ENCODE measurements around the gene RNF34. TPM values are rescaled to one million over a fixed set of nuclear protein-coding genes. Genes with fewer than 3 reads are reported as not detected.

RNF34 gene
- total and polyA plus RNA-seq, 2 donors (not counting 3 experiments of a cell fraction or from before 2014, with no cell fraction given), result 37.6 to 51.1 TPM

GRCh38 chr12:121461048-121461447 is 61.1 kb downstream of the RNF34 start:
- intact Hi-C loops (cut with micrococcal nuclease) (no loop called here), dilution Hi-C loops (cut with MboI; ENCODE audit: extremely low pct_ligation_motif_present, low sequenced_read_pairs) (no loop called here)
- Histone ChIP-seq H3K9me1 (replicated peaks; ENCODE audit: control insufficient read depth, extremely low read depth, insufficient read depth, low read length) (no peaks in the 10 kb centered on the region), H4K20me1 (replicated peaks; ENCODE audit: control insufficient read depth, extremely low read depth, insufficient read depth, low read length) (no peaks in the 10 kb centered on the region), H3K79me2 (ENCODE audit: control insufficient read depth, insufficient read depth, low read length) (peaks cover 58% of the 10 kb centered on the region), H3K9ac (replicated peaks; ENCODE audit: extremely low read depth, insufficient read depth, low read length) (no peak overlapping the region), H3K4me1 (ENCODE audit: control insufficient read depth, extremely low read depth, insufficient read depth, low read length) (peaks cover 4% of the 10 kb centered on the region), H3K9me3 (replicated peaks; ENCODE audit: control insufficient read depth, insufficient read depth, low read length) (no peaks in the 10 kb centered on the region), H3K4me2 (ENCODE audit: insufficient read depth, low read length) (no peak overlapping the region), H2AFZ (ENCODE audit: low read depth, low read length) (no peak overlapping the region), H3K27ac (ENCODE audit: insufficient read depth, low read depth, low read length) (no peak overlapping the region), H3K4me3 (replicated peaks in 1 of 3; ENCODE audit: insufficient read depth in 1 of 3, low read depth in 1 of 3, low read length in 3 of 3) (no peak overlapping the region), H3K36me3 (ENCODE audit: control insufficient read depth in 2 of 2, extremely low read depth in 1 of 2, insufficient read depth in 2 of 2, low read length in 2 of 2) (no peaks in the 10 kb centered on the region), H3K27me3 (ENCODE audit: control insufficient read depth in 2 of 2, insufficient read depth in 2 of 2, low read length in 2 of 2) (no peaks in the 10 kb centered on the region)
- ChIA-PET CTCF (interaction anchor here (0.9 to 1.4 kb wide), 3 partner anchors 16 to 207 kb away, joined by 3 to 7 read pairs (median 3); no protein-coding TSS in a partner anchor), POLR2A (interaction anchor here (1.2 kb wide), 1 partner anchor 60 kb away, joined by 4 read pairs; no protein-coding TSS in a partner anchor)
- DNase-seq (ENCODE audit: low read depth, low spot score), result no peak
- FAIRE-seq, result no peak
- BruUV-seq (replicated peaks), result no TSS peak
- TF ChIP-seq JUN (IDR thresholded peaks at IDR 0.05; ENCODE audit: borderline replicate concordance, insufficient read depth, insufficient read length, low read depth) (no peak), FOS (IDR thresholded peaks at IDR 0.05; ENCODE audit: borderline replicate concordance, insufficient read depth, low read length) (no peak), POLR2AphosphoS5 (IDR thresholded peaks at IDR 0.05; ENCODE audit: insufficient read depth, low read depth, low read length) (no peak), EZH2 (IDR thresholded peaks at IDR 0.05; ENCODE audit: borderline replicate concordance, low read depth, low read length, severe bottlenecking) (no peak), GATA2 (IDR thresholded peaks at IDR 0.05; ENCODE audit: insufficient read depth, insufficient read length, low read depth, low read length) (no peak), POLR2A (IDR thresholded peaks at IDR 0.05; ENCODE audit: low read depth, low read length) (no peak), MYC (IDR thresholded peaks at IDR 0.05; ENCODE audit: low read depth, low read length) (no peak)
- TF ChIP-seq, protein P1, sequence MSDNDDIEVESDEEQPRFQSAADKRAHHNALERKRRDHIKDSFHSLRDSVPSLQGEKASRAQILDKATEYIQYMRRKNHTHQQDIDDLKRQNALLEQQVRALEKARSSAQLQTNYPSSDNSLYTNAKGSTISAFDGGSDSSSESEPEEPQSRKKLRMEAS (IDR thresholded peaks at IDR 0.05; ENCODE audit: insufficient read depth, insufficient read length), result no peak
- TF ChIP-seq, protein P2, sequence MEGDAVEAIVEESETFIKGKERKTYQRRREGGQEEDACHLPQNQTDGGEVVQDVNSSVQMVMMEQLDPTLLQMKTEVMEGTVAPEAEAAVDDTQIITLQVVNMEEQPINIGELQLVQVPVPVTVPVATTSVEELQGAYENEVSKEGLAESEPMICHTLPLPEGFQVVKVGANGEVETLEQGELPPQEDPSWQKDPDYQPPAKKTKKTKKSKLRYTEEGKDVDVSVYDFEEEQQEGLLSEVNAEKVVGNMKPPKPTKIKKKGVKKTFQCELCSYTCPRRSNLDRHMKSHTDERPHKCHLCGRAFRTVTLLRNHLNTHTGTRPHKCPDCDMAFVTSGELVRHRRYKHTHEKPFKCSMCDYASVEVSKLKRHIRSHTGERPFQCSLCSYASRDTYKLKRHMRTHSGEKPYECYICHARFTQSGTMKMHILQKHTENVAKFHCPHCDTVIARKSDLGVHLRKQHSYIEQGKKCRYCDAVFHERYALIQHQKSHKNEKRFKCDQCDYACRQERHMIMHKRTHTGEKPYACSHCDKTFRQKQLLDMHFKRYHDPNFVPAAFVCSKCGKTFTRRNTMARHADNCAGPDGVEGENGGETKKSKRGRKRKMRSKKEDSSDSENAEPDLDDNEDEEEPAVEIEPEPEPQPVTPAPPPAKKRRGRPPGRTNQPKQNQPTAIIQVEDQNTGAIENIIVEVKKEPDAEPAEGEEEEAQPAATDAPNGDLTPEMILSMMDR (IDR thresholded peaks at IDR 0.05; ENCODE audit: extremely low read depth in 1 of 2, insufficient read depth in 1 of 2, low read depth in 1 of 2, low read length in 2 of 2), result no peak

Measured in endothelial cell of umbilical vein (primary cell).